HG03565 (cell line): Measurements from ENCODE around the gene EFCAB6.

ENCODE experiments used
- ATAC-seq: cut with Tn5 transposase; IDR thresholded peaks from one replicate; pipeline ENCODE4 v1.9.1; 2021; ENCODE audit warnings: mild to moderate bottlenecking, moderate library complexity; ENCODE audit not compliant: unreplicated experiment

The EFCAB6 gene

DNA sequence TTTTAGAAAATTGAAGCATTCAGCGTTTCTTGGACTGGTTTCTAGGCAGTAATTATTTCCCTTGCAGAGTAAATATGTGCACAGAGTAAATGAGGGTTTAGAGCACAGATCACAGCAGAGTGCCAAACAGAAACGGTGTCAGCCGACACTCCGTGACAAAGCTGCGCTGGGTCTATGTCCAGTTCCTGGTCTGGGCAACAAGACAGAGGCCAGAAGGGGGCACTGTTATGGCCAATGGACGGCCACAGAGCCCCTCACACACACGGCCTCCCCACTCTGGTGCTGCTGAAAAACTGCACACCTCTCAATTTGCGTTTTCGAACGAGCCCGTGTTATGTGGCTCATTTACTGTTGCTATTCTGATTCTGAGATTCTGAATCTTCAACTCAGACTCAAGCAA, 219.6 kb downstream of the EFCAB6 start:
- no peak for ATAC-seq

DNA sequence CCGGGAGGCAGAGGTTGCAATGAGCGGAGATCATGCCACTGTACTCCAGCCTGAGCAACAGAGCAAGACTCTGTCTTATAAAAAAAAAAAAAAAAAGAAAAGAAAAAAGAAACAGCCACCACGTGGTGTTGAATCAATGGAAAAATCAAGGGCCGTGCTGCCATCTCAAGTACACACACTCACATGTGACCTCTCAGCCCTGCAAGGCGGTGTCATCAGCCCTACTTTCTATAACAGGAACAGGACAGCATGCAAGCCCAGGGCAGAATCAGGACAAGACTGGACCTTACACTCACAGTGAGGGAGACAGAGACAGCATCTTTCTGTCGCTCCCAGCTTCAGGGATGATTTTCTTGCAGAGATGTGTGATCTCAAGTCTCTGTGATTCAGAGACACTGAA, 220.7 kb downstream of the EFCAB6 start:
- no peak for ATAC-seq

DNA sequence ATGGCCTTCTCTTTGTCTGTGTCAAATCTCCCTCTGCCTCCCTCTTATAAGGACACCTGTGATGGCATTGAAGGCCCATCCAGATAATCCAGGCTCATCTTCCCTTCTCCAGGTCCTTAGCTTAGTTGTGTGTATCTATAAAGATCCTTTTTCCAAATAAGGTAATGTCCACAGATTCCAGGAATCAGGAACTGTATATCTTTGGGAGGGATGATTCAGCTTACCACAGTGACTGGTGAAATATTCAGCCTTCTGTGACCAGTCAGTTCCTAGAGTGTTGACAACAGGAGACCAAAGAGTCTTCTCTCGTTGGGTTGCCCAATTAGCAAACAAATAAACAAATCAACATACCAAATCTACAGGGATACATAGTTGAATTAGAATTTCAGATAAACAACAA, 224.5 kb downstream of the EFCAB6 start:
- no peak for ATAC-seq

DNA sequence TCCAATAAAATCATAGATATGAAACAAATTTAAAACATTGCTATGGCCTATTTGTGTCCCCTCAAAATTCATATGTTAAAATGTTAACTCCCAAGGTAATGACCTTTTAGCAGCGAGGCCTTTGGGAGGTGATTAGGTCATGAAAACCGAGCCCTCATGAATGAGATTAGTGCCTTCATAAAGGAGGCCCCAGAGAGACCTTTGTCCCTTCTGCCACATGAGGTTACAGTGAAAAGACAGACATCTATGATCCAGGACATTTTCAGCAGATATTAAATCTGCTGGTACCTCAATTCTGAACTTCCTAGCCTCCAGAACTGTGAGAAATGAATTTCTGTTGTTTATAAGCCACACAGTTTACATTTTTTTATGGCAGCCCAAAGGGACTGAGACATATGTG, 228.6 kb downstream of the EFCAB6 start:
- no peak for ATAC-seq

DNA sequence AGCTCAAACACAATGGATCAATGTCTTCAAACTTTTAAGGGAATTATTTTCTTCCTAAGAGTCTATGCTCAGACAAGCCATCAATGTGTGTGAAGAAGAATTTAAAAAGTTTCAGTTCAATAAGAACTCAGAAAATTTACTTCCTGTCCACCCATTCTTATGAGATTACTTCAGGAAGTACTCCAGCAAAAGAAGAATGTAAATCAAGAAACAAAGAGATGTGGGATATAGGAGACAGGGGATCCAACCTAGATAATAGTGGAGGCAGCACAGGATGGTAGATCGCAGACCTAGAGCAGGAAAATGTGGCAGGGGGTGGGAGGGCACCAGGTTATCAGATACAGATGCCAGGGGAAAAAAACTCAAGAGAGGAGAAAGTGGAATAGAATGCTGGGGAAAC, 229.7 kb downstream of the EFCAB6 start:
- ATAC-seq: no peak

DNA sequence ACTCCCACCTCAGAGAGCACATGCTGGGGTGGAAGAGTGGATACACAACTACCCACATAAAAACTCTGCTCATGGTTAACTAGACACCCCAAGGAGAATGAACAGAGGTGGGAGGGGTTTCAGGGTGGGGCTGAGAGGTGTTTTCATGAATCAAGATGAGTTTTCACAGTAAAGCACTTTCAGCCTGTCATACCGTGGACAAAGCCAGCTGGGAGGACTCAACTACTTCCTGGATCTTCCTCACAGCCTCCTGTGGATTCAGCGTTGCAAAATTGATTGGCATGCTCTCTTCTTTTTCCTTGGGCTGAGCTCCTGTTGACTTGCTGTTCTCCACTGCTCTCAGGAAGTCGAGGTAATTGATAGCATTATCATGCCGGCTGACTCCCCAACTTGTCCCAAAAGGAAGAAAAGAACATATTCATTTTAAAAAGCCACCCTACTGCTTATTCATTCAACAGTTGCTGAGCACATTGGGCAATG, 231.8 kb downstream of the EFCAB6 start:
- no peak for ATAC-seq

DNA sequence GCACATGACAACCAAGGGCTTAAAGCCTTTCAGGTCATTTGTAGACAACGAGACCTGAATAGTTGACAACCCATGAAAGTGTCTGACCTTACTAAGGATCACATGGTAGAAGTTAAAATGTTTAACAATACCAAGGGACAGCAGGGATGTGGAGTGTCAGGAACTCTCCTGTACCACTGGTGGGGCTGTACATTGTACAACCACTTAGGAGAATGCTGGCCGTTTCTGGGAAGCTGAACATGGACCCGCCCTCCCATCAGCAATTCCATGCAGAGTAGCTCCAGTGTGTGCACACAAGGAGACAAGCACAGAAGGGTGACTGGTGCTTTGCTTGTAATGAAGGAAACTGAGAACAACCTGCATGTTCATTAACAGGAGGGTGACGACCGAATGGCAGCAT, 237.4 kb downstream of the EFCAB6 start:
- no peak for ATAC-seq

DNA sequence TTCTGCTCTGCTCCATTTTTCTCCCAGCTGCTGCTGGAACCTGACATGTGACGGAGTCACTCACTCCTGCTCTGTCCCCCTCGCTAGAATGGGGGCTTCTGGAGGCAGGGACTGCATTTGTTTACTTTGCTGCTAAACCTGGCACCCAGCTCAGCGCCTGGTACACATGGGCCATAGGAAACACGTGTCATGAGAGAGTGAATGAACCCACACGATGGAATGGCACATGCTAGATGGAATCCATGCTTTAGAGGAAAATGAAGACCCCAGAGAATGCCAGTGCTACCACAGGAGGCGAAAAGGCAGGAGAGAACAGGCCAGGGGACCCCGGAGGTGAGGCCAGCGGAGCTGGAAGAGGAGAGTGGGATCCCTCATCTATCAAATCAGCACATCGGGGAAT, 239.4 kb downstream of the EFCAB6 start:
- ATAC-seq: no peak

DNA sequence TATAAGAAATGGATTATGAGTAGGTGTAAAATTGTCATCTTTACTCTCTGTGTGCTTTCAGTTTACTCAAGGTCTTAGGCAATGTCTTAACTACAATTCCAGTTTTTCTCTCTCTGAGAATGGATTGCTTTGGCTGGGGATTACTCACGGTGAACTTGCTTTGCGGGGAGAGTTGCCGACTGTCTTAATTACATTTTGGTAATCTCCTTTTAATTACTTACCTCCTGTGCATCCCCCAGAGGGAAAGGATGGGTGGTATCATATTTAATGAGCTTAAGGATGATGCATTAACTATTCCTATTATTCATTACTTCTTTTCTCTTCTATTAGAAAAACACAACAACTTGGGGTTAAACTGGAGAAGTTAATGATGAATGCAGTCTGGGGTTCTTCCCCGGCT, 240.9 kb downstream of the EFCAB6 start:
- ATAC-seq: no peak

DNA sequence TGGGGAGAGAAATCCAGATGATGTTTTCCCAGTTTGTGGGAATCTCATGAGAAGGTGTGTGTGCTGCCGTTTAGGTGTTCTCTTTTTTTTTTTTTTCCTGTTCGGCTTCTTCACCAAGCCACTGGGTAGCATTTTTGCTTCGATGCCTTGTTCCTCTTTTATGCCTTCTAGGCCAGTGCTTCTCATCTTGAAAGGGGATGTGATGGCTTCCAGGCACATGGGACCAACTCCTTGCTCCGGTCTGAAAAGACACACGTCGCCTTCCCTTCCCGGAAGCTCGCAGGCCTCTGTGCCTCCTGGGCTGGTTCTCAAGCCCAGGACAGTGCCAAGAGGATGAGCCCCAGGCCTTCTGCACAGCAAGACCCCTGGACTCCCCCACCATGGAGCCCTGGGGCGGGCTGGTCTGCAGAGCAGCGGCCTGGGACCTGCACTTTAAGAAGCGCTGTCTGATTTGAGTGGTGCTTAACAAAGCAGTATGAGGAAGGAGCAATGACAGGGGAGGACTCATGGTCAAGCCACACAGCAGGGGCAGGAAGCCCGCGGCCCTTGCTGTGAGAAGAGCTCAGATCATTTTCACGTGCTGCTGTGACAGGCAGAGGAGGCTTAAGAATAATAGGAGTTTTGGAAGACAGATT, 241.5 kb downstream of the EFCAB6 start:
- ATAC-seq: no peak

DNA sequence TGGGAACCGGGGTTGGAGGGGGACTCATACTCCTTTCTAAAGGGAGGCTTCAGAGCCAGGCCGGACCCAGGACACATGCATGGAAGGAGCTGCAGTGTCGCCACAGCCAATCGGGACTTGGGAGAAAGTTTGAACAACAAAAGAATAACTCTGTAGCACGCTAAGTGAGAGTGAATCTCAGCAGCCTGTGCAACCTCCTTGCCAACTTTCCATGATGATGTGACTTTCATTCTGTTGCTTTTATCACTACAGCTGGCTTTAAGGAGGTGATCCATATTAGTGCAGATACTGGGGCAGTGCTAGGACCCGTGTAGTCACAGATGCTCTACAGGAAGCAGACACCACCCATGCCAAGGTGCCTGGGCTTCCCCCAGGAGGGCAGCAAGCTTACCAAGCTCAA, 243.0 kb downstream of the EFCAB6 start:
- no peak for ATAC-seq

DNA sequence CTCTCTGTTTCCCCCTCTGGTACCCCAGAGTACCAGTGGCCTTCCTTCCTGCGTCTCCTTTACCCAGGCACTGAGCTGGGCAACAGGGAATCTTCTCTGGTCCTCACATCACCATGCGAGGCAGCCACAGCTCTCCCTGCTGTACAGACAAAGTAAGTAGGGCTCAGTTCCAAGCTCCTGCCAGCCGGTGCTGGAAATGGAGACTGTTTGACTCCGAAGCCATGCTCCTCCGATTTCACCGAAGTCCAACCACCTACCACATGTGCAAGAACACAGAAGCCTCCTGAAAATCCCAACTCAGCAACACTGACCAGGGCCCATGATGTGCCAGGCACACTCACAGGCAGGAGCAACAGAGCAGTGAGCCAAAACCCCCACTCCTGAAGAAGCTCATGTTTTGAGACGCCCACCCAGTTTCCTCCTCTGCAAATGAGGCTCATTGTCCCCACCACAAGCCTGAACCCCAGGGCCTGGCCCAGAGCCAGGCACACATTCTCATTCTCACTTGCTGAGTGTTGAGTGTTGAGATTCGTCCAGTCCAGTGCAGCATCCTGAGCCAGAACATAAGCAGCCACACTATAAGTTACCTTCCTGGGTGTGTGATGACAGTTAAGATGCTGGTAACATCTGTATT, 244.3 kb downstream of the EFCAB6 start:
- no peak for ATAC-seq

DNA sequence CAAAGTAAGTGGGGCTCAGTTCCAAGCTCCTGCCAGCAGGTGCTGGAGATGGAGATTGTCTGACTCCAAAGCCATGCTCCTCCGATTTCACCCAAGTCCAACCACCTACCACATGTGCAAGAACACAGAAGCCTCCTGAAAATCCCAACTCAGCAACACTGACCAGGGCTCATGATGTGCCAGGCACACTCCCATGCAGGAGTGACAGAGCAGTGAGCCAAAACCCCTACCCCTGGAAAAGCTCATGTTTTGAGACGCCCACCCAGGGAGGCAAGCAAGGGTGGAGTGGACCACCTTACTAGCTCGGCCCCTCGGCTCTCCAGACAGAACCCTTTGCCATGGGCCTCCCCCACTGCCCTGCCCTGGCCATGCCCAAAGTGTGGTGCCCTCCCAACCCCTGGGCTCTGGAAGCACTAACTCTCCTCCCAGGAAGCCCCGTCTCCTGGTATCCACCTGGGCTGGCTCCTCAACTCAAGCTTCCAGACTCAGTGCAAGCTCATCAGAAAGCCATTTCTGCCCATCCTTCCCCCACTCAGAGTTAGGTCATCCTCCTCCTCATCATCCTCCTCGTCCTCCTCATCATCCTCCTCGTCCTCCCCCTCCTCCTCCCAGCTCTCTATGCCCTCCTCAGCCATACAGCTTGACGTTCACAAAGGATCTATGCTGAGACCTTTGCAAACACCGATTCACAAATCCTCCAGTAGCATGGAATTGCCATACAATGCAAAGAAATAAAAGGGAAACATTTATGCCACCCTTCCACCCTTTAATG, 245.4 kb downstream of the EFCAB6 start:
- no peak for ATAC-seq

DNA sequence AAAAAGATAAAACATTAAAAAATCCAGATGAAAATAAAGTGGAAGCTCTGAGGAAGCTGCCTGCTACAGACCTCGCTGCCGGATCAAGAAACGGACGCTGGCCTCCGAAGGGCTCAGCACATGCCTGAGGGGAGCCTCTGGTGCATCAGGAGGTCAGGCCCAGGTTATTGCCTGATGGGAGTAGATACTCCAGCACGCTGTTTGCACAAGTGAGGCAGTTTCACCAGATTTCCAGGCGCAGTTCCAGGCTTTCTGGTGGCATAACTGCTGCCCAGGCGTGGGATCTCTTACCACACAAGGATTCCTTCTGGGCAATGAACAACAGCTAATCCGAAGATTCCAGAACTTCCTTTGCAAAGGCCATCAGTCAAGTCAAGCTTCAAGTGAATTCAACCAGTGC, 246.1 kb downstream of the EFCAB6 start:
- no peak for ATAC-seq

DNA sequence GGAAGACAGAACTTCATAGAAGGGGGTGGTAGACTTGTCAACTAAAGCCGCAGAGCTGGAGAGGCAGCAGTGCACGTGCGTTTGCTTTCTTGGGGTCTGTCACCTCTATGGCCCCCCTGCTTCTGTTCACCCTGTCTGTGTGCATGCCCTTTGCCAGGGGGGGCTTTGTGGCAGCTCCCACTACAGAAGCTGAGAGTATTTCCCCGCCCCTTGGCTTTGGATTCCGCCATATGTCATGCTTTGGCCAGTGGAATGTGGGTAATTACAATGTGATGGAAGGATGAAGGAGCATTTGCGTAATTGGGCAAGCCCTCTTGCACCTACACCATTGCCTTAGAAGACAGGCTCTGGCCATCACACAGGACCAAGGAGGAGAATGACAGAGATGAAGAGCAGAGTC, 247.2 kb downstream of the EFCAB6 start:
- no peak for ATAC-seq

DNA sequence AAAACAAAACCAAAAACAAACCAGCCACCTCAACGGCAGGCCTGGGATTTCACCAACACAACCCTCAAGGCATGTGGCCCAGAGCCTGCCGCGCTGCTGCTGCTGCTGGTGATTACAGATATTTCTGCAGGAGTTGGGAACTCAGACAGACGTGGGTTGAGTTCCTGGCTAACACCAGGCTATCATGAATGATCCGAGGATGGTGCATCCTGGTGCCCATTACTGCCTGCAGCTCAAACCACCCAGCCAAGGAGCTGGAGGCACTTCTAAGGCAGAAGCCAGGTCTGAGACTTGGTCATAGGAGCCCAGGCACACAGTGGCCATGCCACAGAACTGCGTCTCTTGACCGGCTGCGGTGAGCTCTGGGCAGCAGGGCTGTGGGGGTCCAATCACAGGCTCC, 248.5 kb downstream of the EFCAB6 start:
- no peak for ATAC-seq

DNA sequence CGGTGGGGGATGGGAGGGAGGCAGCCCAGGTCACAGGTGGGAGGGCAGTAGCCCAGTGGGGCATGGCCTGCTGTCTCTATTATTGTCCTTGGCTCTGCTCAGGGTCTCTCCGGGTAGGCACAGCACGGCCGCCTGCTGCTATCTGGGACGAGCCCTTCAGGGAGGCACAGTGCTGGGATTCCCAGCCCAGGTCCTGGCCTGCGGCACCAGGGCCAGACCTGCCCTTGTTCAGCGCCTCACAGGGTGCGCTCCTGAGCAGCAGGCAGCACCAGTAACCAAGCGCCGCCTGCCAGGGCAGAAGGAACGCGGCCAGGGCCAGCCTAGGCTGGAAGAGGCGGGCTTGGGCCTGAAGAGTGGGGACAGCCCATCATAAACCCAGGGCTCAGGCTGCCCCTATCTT, 249.3 kb downstream of the EFCAB6 start:
- no peak for ATAC-seq

DNA sequence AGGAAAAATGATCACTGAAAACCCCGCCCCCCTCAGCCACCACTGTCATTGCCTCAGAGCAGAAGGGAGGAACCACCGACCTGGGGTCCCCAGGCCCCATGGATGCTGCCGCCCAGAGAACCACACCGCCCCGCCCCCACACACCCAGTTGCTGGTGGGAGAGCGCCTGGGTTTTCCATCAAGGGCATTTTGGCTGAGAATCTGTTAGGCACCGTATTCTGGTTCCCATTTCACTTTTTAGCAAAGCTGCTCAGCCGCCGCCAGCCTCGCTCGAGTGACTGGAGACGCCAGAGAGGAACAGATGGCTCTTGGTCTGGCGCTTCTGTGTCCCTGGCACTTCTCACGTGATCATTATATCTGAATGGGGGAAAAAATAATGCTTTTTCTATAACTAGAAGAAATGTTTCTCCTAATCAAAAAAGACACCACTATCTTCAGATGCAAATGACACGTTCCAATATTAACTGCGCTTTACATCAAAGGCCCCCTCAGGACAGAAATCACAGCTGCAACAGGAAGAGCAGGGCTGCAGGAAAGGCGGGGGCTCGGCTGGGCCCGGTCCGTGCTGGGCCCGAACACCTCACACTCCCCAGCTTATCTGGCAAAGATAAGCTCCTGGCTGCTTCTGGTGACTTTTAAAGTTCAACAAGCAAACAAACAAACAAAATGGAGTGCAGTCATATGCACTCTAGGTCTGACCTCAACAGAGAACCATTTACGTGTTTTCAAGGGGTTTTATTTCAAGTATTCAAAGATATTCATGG, 250.5 kb downstream of the EFCAB6 start:
- ATAC-seq: no peak

DNA sequence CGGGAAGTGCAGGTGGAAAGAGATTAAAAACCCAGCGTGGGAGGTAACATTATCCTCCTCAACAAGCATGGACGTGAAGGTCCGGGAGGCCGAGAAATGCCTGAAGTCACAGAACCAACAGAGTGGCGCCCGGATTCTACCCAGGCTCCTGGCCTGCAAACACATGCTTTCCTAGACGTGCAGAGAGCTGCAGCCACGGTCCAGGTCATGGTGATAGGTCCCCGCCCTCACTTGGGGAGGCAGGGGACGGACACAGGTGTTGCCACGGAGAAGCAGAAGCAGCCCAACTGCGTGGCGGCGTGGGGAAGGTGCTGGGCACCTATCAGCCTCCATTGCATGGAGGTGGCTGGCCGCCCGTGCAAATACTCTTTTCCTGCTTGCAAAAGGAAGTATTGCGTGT, 251.5 kb downstream of the EFCAB6 start:
- no peak for ATAC-seq

DNA sequence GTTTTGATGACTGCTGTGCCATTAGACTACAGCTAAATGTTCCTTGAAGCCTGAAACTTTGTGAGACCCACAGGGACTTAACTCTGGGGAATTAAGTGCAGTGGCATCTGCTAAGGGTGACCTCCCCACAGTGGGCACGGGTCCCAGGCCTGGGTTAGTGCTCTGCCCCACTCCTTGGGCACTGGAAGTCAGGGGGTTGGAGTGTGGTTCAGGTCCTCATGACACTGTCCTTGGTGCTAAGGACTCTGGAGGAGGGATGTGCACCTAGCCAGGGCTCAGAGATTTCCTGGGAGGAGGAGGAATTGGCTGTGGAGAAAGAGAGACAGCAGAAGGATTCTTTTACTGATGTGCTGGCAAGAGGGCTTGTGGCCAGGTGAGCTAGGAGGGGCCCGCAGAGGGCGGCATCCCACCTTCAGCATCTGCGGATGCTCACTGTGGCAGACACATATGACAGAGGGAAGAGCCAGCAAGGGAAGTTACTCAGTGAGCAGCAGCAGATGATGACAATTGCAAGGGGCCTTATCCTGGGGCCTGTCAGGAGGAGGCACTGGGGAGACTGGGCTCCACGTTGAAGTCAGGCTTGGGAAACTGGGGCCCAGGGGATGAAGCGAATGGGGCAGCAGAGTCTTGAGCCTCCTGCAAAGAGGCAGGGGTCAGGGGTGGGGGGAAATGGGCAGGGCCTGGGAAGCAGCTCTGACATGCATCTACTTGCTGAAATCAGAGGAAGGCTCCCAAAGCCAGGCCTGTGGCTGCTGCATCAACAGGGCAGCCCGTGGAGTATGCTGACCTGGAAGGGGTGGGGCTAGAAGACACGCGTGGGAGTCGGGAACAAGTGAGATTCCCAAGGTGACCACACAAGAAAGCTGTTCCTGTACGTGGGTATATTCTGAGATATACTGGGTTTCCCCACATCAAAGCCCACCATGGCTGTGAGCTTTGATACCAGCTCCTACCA, 256.3 kb downstream of the EFCAB6 start:
- no peak for ATAC-seq
